ENCODE data around the gene DRC7. TPM values are rescaled to one million over a fixed set of nuclear protein-coding genes. Genes with fewer than 3 reads are reported as not detected.
A peak's percentile ranks its signal among the peaks of the same experiment; 100 is the strongest.

The DRC7 gene
- total RNA-seq, 8 experiments from 2014 or later, result 0.49 to 7.4 (median 0.63) TPM; not detected in 1

DNA sequence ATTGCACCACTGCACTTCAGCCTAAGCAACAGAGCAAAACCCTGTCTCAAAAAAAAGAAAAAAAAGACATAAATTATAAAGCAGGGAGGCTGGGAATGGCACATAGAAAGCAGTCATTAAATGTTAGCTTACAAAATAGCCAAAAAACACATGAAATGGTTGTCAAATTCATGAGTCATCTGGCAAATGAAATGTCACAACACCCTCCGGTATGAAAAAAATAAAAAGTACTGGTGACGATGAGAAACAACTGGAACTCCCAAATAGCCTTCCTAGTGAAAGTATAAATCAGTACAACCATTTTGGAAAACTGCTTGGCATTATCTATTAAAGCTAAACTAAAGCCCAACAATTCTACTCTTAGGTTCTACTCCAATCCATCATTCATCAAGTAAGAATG, 37.4 kb downstream of the DRC7 start:
- H3K4me1 ChIP-seq (replicated peaks in 1 of 2), result peaks cover 7% of the 10 kb centered on the region in 2 donors
- ATAC-seq (replicated peaks in 6 of 8), result no peak
- 4 to 100% (median 85%) methylated on average over 1 to 2 of the region's 2 CpGs for WGBS, 10 experiments
- H3K27ac ChIP-seq, result no peak overlapping the region
- in situ Hi-C loops (cut with MboI; ENCODE audit: low pct_unique_long_range_greater_than_20kb in 2 of 9, low sequenced_read_pairs in 9 of 9, unreplicated experiment in 9 of 9), result loop anchor here in 1 of 9 experiments (25.0 kb wide), 1 partner anchor 145 kb away; no protein-coding TSS in a partner anchor
- no peak overlapping the region for H3K4me3 ChIP-seq

DNA sequence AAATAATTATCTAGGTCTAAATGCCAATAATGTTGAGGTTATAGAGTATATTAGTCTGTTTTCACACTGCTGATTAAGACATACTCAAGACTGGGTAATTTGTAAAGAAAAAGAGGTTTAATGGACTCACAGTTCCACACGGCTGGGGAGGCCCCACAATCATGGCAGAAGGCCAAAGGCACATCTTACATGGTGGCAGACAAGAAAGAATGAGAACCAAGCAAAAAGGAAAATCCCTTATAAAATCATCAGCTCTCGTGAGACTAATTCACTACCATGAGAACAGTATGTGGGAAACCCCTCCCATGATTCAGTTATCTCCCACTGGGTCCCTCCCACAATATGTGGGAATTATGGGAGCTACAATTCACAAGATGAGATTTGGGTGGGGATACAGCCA, 38.1 kb downstream of the DRC7 start:
- peaks cover 12 to 14% of the 10 kb centered on the region in 2 donors for H3K4me1 ChIP-seq (replicated peaks in 1 of 2)
- WGBS, 10 experiments, result 67 to 100% (median 80%) methylated on average over 1 to 2 of the region's 2 CpGs; no CpG with 5 or more reads in 5 of the 10 experiments
- no peak overlapping the region for H3K4me3 ChIP-seq
- ATAC-seq (replicated peaks in 6 of 8), result no peak
- in situ Hi-C loops (cut with MboI; ENCODE audit: low pct_unique_long_range_greater_than_20kb in 2 of 9, low sequenced_read_pairs in 9 of 9, unreplicated experiment in 9 of 9), result loop anchor here in 1 of 9 experiments (25.0 kb wide), 1 partner anchor 145 kb away; no protein-coding TSS in a partner anchor
- no peak overlapping the region for H3K27ac ChIP-seq

DNA sequence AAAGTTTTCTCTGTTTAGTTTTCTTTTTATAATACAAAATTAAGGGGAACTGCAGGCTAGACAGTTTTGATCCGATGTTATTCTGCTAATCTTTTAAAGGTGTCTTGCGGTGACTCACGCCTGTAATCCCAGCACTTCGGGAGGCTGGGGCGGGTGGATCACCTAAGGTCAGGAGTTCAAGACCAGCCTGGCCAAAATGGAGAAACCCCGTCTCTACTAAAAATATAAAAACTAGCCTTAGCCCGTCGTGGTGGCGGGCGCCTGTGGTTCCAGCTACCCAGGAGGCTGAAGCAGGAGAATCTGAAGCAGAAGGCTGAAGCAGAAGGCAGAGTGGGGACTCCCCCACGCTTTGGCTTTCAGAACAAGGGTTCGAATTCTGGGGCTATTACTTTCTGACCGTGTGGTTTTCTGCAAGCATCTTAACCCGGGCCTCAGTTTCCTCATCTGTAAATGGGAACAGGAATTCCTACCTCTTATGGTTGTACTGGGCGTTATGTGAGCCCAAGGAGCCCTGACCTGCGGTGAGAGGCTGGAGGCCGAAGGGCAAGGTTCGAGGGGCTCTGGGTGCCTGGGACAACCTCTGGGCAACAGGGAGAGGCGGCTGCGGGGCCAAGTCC, 39.8 kb downstream of the DRC7 start:
- Histone ChIP-seq H3K4me1 (replicated peaks in 1 of 2) (peaks cover 12 to 18% of the 10 kb centered on the region in 2 donors), H3K27ac (peak overlapping the region; percentile 85 to 90), H3K4me3 (peak overlapping the region; percentile 59 to 94 (median 80))
- no peak for ATAC-seq (replicated peaks in 6 of 8)
- in situ Hi-C loops (cut with MboI; ENCODE audit: low pct_unique_long_range_greater_than_20kb in 2 of 9, low sequenced_read_pairs in 9 of 9, unreplicated experiment in 9 of 9), result loop anchor here in 1 of 9 experiments (25.0 kb wide), 1 partner anchor 147 kb away; no protein-coding TSS in a partner anchor
- 0 to 100% (median 71%) methylated on average over 1 to 10 of the region's 20 CpGs; no CpG with 5 or more reads in 1 of the 10 experiments for WGBS, 10 experiments

DNA sequence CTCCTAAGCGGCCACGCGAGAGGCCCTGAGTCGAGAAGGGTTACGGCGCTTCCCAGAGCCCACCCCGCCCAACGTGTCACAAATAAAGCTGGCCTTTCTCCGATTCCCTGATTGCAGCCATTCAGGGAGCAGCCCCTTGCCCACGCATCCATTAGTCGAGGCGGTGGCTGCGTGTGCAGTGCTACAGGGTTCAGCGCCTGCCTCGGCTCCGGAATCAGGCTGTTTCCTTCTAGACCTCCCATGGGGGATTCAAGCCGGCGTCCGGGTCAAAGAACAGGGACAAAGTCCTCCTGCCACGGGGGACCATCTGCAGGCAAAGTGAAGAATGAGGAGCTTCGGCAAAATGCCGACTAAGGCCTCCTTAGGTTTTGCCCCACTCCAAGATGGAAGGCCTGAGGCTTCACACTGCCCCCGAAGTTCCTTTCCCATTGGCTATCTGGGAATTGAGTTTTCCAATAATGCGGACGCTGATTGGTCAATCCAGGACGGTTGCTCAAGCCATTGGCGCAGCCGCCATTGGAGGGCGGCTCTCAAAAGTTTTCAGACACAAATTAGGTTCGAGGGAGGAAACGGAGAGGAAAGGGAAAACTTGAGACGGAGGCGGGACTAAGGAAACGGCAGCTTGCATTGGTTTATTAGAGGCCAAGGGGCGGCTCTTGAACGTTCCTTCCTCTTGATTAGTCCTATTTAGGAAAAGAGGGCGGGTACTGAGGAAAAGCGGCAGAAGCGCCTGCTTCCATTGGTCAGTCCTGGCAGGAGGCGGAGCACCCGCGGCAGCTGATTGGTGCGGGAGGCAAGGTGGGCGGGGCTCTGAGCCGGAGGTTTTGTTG, 40.5 kb downstream of the DRC7 start:
- peaks cover 12 to 18% of the 10 kb centered on the region in 2 donors for H3K4me1 ChIP-seq (replicated peaks in 1 of 2)
- in situ Hi-C loops (cut with MboI; ENCODE audit: low pct_unique_long_range_greater_than_20kb in 2 of 9, low sequenced_read_pairs in 9 of 9, unreplicated experiment in 9 of 9), result loop anchor here in 1 of 9 experiments (25.0 kb wide), 1 partner anchor 148 kb away; no protein-coding TSS in a partner anchor
- H3K27ac ChIP-seq, result peak overlapping the region; percentile 85 to 90
- WGBS, 10 experiments, result 0 to 2% (median 0%) methylated on average over 1 to 27 of the region's 45 CpGs; no CpG with 5 or more reads in 4 of the 10 experiments
- H3K4me3 ChIP-seq, result peak overlapping the region; percentile 59 to 94 (median 80)
- peak; percentile 82 to 92 (median 90) for ATAC-seq (replicated peaks in 6 of 8)

DNA sequence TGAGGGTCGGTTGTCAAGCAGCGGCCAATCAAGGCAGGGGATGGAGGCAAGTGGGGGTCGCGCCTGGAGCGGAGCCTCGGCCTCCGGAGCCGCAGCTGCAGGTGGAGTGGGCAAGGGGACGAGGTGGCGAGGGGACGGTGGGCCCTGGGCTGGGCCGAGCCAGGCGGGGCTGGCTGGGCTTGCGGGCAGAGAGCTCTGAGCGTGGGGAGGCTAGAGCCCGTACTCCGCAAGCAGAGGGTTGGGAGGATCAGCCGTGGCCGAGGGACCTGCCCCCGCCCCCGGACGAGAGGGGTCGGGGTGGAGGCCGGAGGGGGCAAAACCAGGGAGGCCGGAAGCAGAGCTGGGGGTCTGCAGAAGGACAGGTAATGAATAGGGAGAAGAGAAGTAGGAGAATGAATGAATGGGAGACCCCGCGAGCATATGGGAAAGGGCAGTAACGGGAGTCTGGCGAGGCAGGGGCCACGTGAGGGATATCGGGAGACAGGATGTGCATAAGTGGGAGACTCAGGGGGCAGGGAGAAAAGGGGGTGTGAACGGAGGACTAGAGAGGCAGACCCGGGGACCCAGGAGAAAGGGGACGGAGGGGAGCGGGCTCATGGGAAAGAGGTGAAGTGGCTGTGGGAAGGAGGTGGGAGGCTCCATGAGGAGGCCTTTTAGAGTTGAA, 41.3 kb downstream of the DRC7 start, which contains the start of gene KATNB1:
TSS of gene KATNB1 (plus strand) at position 16 of the 664 bp plus-strand sequence. CDS start 1,474 bp downstream, outside the sequence.
- 0% methylated on average over 4 to 6 of the region's 35 CpGs; no CpG with 5 or more reads in 8 of the 10 experiments for WGBS, 10 experiments
- ATAC-seq (replicated peaks in 6 of 8), result peak in 2 of 8 experiments; percentile 9 to 10
- in situ Hi-C loops (cut with MboI; ENCODE audit: low pct_unique_long_range_greater_than_20kb in 2 of 9, low sequenced_read_pairs in 9 of 9, unreplicated experiment in 9 of 9), result loop anchor here in 1 of 9 experiments (25.0 kb wide), 1 partner anchor 149 kb away; no protein-coding TSS in a partner anchor
- Histone ChIP-seq H3K27ac (peak within 1 kb of the TSS; percentile 85 to 90), H3K4me3 (peak within 1 kb of the TSS; percentile 59 to 94 (median 80)), H3K4me1 (replicated peaks in 1 of 2) (peaks cover 12 to 18% of the 10 kb centered on the region in 2 donors)

DNA sequence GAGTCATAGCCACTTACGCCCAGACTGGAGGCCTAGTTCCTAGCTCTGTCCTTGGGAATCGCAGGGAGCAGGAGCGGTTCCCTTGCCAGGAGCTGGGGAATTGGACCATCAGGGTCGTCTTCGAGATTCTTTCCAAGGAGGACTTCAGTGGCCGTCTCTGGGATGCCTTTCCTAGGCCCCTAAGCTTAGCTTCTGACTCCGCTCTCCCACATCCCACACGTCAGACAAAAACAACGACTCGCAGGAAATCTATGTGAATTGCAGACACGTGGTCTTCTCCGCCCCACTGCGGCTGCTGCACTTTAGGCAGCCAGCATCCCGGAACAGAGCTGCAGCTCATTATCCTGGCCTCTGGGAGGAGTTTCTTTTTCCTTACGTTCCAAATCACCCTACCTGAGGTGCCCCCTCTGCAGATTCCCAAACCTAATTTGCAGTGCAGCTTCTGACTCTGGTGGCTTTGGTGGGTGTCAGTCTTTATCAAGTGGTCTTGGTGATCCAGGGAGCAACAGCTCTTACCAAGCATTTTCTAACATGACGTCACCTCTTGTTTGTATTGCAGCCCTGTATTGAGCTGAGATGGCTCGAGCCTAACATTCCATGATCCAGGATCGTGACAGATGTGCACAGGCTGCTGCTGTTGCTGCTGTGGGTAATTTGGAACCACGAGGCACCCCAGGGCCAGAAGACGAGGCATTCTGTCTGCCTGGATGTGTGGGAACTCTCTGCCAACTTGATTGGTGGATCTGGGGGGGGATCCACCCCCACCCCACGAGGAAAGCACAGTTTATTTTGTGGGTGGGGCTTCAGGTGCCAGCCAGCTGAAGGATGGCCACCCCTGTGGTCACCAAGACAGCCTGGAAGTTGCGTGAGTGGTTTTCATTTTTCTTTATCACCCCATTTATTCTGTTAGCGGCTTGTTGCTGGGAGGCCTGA, 42.1 kb downstream of the DRC7 start:
- H3K4me3 ChIP-seq, result peak overlapping the region; percentile 59 to 94 (median 80)
- in situ Hi-C loops (cut with MboI; ENCODE audit: low pct_unique_long_range_greater_than_20kb in 2 of 9, low sequenced_read_pairs in 9 of 9, unreplicated experiment in 9 of 9), result loop anchor here in 1 of 9 experiments (25.0 kb wide), 1 partner anchor 149 kb away; no protein-coding TSS in a partner anchor
- peaks cover 12 to 18% of the 10 kb centered on the region in 2 donors for H3K4me1 ChIP-seq (replicated peaks in 1 of 2)
- H3K27ac ChIP-seq, result peak overlapping the region; percentile 59 to 72
- 0 to 60% (median 9%) methylated on average over 1 to 9 of the region's 23 CpGs; no CpG with 5 or more reads in 2 of the 10 experiments for whole genome bisulfite sequencing, 10 experiments
- peak; percentile 6 to 31 (median 26) for ATAC-seq (replicated peaks in 6 of 8)

DNA sequence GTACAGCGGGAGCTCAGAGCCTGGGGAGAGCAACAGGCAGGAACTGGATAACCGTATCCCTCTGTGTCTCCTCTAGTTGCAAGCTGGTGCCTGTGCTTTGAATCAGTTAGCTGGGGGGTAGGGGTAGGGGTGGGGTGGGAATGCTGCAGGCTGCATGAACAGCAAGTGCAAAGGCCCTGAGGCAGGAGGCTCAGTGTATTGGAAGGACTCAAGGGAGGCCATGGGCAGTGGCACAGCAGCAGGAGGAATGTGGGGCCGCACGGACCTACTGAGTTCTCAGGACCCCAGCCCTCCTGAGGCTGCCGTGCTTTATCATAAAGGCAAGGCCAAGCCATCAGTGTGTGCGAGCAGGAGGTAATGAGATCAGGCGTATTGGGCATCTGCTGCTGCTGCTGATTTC, 44.2 kb downstream of the DRC7 start:
- Histone ChIP-seq H3K27ac (no peak overlapping the region), H3K4me3 (no peak overlapping the region), H3K4me1 (replicated peaks in 1 of 2) (peaks cover 12 to 18% of the 10 kb centered on the region in 2 donors)
- no peak for ATAC-seq (replicated peaks in 6 of 8)
- 94 to 100% (median 100%) methylated on average over 1 to 3 of the region's 7 CpGs; no CpG with 5 or more reads in 5 of the 10 experiments for WGBS, 10 experiments
- in situ Hi-C loops (cut with MboI; ENCODE audit: low pct_unique_long_range_greater_than_20kb in 2 of 9, low sequenced_read_pairs in 9 of 9, unreplicated experiment in 9 of 9), result loop anchor here in 1 of 9 experiments (25.0 kb wide), 1 partner anchor 152 kb away; no protein-coding TSS in a partner anchor

DNA sequence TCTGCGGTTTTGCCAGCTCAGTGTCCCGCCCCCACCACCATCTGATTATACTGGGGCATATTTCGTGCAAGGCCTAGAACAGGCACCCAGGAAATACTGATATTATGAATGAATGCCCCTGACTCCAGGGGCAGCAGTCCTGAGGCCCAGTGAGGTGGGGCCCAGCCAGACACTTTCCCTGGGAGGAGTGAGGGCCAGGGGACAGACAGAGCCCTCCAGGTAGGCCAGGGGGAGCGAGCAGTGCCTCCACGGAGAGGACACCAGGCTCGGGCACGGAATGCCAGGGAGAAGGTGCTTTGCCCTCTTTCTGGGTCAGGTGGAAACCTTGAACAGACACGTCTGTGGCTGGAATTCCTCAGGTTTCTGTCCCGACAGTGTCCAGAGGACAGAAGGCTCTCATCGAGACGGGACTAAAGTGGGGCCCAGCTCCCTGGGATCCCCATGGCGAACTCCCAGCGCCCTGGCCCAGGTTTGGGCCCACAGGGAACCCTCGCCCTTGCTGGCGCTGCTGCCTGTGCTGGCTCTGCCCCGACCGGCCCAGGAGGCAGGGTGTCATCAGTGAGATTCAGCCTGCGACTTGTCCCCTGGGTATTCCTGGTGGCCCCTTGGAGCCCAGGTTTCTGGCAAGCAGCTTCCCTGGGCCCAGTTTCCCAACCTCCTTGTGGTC, 45.3 kb downstream of the DRC7 start:
- Histone ChIP-seq H3K27ac (no peak overlapping the region), H3K4me3 (no peak overlapping the region)
- in situ Hi-C loops (cut with MboI; ENCODE audit: low pct_unique_long_range_greater_than_20kb in 2 of 9, low sequenced_read_pairs in 9 of 9, unreplicated experiment in 9 of 9), result loop anchor here in 1 of 9 experiments (25.0 kb wide), 1 partner anchor 153 kb away; no protein-coding TSS in a partner anchor

DNA sequence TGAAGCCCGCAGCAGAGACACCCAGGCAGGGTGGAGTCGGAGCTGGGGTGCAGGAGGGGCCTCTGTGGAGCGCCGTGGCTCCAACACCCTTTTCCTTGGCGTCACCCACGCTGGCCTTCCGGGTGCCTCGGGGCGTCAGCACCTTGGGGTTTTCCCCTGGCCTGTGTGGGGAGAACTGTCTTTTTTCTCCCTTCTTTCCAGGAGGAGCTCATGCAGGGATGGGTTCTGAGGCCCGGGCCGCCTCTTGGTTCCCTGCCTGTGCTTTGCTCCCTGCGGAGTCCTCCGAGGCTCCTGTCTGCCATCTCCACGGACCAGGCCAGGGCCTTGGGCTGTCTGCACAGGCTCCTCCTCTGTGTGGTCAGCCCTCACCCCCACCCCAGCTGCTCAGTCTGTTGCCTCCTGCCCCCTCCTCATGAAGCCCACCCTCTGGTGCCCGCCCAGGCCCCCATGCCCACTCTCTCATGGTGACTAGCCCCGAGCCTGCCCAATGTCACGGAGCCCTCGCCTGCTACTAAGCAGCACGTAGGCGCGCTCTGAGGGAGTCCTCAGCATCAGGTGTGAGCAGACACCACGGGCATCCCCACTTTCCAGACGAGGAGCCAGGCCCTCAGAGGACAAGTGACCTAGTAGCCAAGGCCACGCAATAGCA, 45.9 kb downstream of the DRC7 start:
- in situ Hi-C loops (cut with MboI; ENCODE audit: low pct_unique_long_range_greater_than_20kb in 2 of 9, low sequenced_read_pairs in 9 of 9, unreplicated experiment in 9 of 9), result loop anchor here in 1 of 9 experiments (25.0 kb wide), 1 partner anchor 153 kb away; no protein-coding TSS in a partner anchor
- ATAC-seq (replicated peaks in 6 of 8), result no peak
- Histone ChIP-seq H3K4me1 (replicated peaks in 1 of 2) (peaks cover 9 to 13% of the 10 kb centered on the region in 2 donors), H3K27ac (no peak overlapping the region), H3K4me3 (no peak overlapping the region)
- WGBS, 10 experiments, result 90 to 100% methylated on average over 3 to 5 of the region's 24 CpGs; no CpG with 5 or more reads in 8 of the 10 experiments

More for the DNA sequence above, 45.3 kb downstream of the DRC7 start:
- ATAC-seq (replicated peaks in 6 of 8), result no peak
- H3K4me1 ChIP-seq (replicated peaks in 1 of 2), result peaks cover 9 to 13% of the 10 kb centered on the region in 2 donors
- 90 to 100% (median 100%) methylated on average over 1 to 5 of the region's 18 CpGs; no CpG with 5 or more reads in 4 of the 10 experiments for WGBS, 10 experiments

DNA sequence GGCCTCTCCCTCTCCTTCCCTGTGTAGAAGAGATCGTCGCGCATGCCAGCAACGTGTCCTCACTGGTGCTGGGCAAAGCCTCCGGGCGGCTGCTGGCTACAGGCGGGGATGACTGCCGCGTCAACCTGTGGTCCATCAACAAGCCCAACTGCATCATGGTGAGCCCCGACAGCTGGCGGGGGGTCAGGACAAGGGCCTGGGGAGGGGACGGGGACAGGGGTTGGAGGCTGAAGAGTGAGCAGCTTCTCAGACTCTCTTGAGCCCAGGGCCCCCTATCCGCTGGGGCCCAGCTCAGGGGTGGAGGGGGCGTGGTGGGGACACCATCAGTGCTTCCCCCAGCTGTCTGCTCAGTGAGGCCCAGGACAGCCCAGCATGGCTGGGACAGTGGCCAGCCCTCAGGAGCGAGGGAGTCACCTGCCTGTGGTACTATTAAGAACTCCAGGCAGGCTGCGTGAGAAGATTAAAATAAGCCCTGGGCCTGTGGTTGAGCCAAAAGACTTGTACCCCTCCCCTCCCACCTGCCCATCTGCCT, 47.1 kb downstream of the DRC7 start:
- H3K4me3 ChIP-seq, result no peak overlapping the region
- in situ Hi-C loops (cut with MboI; ENCODE audit: low pct_unique_long_range_greater_than_20kb in 2 of 9, low sequenced_read_pairs in 9 of 9, unreplicated experiment in 9 of 9), result loop anchor here in 1 of 9 experiments (25.0 kb wide), 1 partner anchor 154 kb away; no protein-coding TSS in a partner anchor
- no peak for ATAC-seq (replicated peaks in 6 of 8)
- H3K27ac ChIP-seq, result no peak overlapping the region
- peaks cover 8 to 13% of the 10 kb centered on the region in 2 donors for H3K4me1 ChIP-seq (replicated peaks in 1 of 2)
- WGBS, 10 experiments, result 83 to 100% methylated on average over 1 of the region's 16 CpGs; no CpG with 5 or more reads in 8 of the 10 experiments

Measured in motor neuron (in vitro differentiated cells).